Thyroid gland (tissue), 4 donors: ENCODE results near the gene ALAS1.

Experiments used
- POLR2A ChIP-seq, 2 donors: fragments of 450-650 bp; IDR thresholded peaks; one replicate each; pipeline ENCODE4 v1.6.1; 2017; ENCODE audit warnings: antibody characterized with exemption in 2 of 2, mild to moderate bottlenecking in 2 of 2, moderate library complexity in 1 of 2
- TF ChIP-seq, protein P1 (sequence below), 6 experiments: fragments of 200-600 bp in 3 of 6; fragments of 450-650 bp in 3 of 6; sonication (generic) in 3 of 6; IDR thresholded peaks; one replicate each; pipeline ENCODE4 v1.5.1; 2016 to 2019; ENCODE audit warnings: antibody characterized with exemption in 6 of 6, mild to moderate bottlenecking in 2 of 6, inconsistent platforms in 1 of 6, moderate library complexity in 1 of 6

- TF ChIP-seq, protein P1, sequence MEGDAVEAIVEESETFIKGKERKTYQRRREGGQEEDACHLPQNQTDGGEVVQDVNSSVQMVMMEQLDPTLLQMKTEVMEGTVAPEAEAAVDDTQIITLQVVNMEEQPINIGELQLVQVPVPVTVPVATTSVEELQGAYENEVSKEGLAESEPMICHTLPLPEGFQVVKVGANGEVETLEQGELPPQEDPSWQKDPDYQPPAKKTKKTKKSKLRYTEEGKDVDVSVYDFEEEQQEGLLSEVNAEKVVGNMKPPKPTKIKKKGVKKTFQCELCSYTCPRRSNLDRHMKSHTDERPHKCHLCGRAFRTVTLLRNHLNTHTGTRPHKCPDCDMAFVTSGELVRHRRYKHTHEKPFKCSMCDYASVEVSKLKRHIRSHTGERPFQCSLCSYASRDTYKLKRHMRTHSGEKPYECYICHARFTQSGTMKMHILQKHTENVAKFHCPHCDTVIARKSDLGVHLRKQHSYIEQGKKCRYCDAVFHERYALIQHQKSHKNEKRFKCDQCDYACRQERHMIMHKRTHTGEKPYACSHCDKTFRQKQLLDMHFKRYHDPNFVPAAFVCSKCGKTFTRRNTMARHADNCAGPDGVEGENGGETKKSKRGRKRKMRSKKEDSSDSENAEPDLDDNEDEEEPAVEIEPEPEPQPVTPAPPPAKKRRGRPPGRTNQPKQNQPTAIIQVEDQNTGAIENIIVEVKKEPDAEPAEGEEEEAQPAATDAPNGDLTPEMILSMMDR (IDR thresholded peaks at IDR 0.05), result no peak
- no peak for TF ChIP-seq POLR2A (IDR thresholded peaks at IDR 0.05)
Observed at GRCh38 chr3:52149021-52149420, 48.9 kb upstream of the ALAS1 start.
